22Rv1 (cell line): ENCODE results near the gene APAF1.

Experiments
- H3K27ac ChIP-seq: fragments of 450-650 bp; 2 replicates; pipeline ENCODE4 v1.5.1; 2017
- CTCF ChIP-seq: fragments of 450-650 bp; IDR thresholded peaks from 2 replicates; pipeline ENCODE4 v1.5.1; 2017; ENCODE audit warnings: mild to moderate bottlenecking
- ZFX ChIP-seq: fragments of 450-650 bp; IDR thresholded peaks from 2 replicates; pipeline ENCODE4 v1.6.1; 2017; ENCODE audit warnings: antibody characterized with exemption, borderline replicate concordance

Gene APAF1

GRCh38 chr12:98783420-98783819 lies 138.3 kb downstream of the APAF1 start:
- H3K27ac ChIP-seq, result no peak overlapping the region
- TF ChIP-seq ZFX, result no peak
- TF ChIP-seq CTCF, result no peak
